ENCODE measurements around the gene THSD4.

THSD4 gene

DNA sequence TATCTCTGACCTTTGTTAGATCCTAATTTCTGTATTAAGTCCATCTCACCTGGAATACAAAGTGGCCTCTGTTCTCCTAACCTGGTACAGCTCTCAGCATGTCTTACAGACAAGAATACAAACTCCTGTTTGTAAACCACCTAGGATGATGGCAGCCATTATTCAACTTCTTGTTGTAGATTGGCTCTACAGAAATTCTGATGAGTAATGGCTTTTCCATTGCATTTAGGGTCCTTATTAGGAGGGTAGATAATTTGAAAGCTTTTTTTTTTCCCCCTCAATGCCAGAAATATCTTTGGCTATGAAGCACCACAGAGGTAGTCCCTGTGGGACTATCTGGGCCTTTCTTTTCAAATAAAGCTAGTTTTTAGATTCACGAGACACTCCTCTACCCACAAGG, 704.9 kb downstream of the THSD4 start:
- 0 out of 2 replicates have a peak, but pooled peaks cover under 1% of the 10 kb centered on the region for H3K36me3 ChIP-seq (ENCODE audit: insufficient read depth, low read length)
- H4K20me1 ChIP-seq (ENCODE audit: insufficient read depth, low read length, poor library complexity, severe bottlenecking): no peaks in the 10 kb centered on the region
- no peak overlapping the region for H2AFZ ChIP-seq (ENCODE audit: low read length)
- no peaks in the 10 kb centered on the region for H3K9me2 ChIP-seq (replicated peaks; ENCODE audit: low read depth, low read length)
- H3K4me3 ChIP-seq (ENCODE audit: low read length, poor library complexity, severe bottlenecking): no peak overlapping the region
- TF ChIP-seq EZH2phosphoT487 (IDR thresholded peaks at IDR 0.05; ENCODE audit: borderline replicate concordance): no peak
- TF ChIP-seq, protein P1, sequence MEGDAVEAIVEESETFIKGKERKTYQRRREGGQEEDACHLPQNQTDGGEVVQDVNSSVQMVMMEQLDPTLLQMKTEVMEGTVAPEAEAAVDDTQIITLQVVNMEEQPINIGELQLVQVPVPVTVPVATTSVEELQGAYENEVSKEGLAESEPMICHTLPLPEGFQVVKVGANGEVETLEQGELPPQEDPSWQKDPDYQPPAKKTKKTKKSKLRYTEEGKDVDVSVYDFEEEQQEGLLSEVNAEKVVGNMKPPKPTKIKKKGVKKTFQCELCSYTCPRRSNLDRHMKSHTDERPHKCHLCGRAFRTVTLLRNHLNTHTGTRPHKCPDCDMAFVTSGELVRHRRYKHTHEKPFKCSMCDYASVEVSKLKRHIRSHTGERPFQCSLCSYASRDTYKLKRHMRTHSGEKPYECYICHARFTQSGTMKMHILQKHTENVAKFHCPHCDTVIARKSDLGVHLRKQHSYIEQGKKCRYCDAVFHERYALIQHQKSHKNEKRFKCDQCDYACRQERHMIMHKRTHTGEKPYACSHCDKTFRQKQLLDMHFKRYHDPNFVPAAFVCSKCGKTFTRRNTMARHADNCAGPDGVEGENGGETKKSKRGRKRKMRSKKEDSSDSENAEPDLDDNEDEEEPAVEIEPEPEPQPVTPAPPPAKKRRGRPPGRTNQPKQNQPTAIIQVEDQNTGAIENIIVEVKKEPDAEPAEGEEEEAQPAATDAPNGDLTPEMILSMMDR (conservative IDR thresholded peaks at IDR 0.05; ENCODE audit: low read length): no peak
- no peaks in the 10 kb centered on the region for H3K27me3 ChIP-seq (ENCODE audit: insufficient read depth, low read length, poor library complexity, severe bottlenecking)
- H3K4me2 ChIP-seq (ENCODE audit: low read depth, low read length, poor library complexity, severe bottlenecking): no peak overlapping the region
- no peaks in the 10 kb centered on the region for H3K79me2 ChIP-seq (ENCODE audit: insufficient read depth, low read length)
- peaks cover 7% of the 10 kb centered on the region; the same call in 1 of the 2 replicates for H3K9me3 ChIP-seq (ENCODE audit: insufficient read depth, low read depth, low read length)
- no peaks in the 10 kb centered on the region for H3F3A ChIP-seq (ENCODE audit: low read depth)
- H3K9ac ChIP-seq (ENCODE audit: low read depth, low read length, poor library complexity, severe bottlenecking): no peak overlapping the region
- H3K4me1 ChIP-seq (ENCODE audit: insufficient read depth, low read length, poor library complexity, severe bottlenecking): no peaks in the 10 kb centered on the region

DNA sequence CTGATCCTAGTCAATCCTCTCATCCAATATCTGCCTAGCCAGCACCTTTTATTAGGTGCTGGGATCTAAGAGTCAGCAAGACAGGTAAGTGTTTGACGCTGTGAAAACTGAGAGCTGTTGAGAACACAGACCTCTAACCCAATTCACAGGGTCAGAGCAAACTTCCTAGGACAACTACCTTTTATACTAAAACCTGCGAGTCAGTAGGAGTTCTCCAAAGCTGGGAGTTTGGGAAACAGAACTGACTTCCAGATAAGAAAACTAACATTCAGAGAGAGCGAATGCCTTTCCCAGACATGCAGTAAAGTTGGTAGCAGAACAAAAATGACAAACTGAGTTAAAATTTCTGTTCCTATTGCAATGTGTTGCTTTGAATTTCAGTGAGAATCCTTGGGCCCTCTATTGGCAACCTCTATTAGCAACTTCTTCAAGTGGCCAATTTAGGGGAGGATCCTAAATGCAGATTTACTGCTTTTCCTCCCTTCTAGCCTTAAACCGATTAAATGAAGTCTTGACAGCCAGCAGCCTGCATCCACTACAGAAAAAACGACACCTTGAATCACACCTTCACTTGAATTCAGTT, 706.4 kb downstream of the THSD4 start:
- Histone ChIP-seq H3K4me3 (ENCODE audit: low read length, poor library complexity, severe bottlenecking) (no peak overlapping the region), H3K9me2 (replicated peaks; ENCODE audit: low read depth, low read length) (no peaks in the 10 kb centered on the region), H3K9me3 (ENCODE audit: insufficient read depth, low read depth, low read length) (peaks cover 7% of the 10 kb centered on the region; the same call in 1 of the 2 replicates), H3K4me2 (ENCODE audit: low read depth, low read length, poor library complexity, severe bottlenecking) (no peak overlapping the region), H3F3A (ENCODE audit: low read depth) (no peaks in the 10 kb centered on the region), H3K4me1 (ENCODE audit: insufficient read depth, low read length, poor library complexity, severe bottlenecking) (no peaks in the 10 kb centered on the region), H3K79me2 (ENCODE audit: insufficient read depth, low read length) (no peaks in the 10 kb centered on the region), H3K27me3 (ENCODE audit: insufficient read depth, low read length, poor library complexity, severe bottlenecking) (no peaks in the 10 kb centered on the region), H3K9ac (ENCODE audit: low read depth, low read length, poor library complexity, severe bottlenecking) (no peak overlapping the region), H4K20me1 (ENCODE audit: insufficient read depth, low read length, poor library complexity, severe bottlenecking) (no peaks in the 10 kb centered on the region), H2AFZ (ENCODE audit: low read length) (no peak overlapping the region), H3K36me3 (ENCODE audit: insufficient read depth, low read length) (peaks cover 14% of the 10 kb centered on the region; the same call in 1 of the 2 replicates)
- TF ChIP-seq EZH2phosphoT487 (IDR thresholded peaks at IDR 0.05; ENCODE audit: borderline replicate concordance): no peak
- TF ChIP-seq, protein P1 (conservative IDR thresholded peaks at IDR 0.05; ENCODE audit: low read length): no peak

- H3K4me3 ChIP-seq (ENCODE audit: low read length, poor library complexity, severe bottlenecking): no peak overlapping the region
- H3K27me3 ChIP-seq (ENCODE audit: insufficient read depth, low read length, poor library complexity, severe bottlenecking): no peaks in the 10 kb centered on the region
- H3K36me3 ChIP-seq (ENCODE audit: insufficient read depth, low read length): peaks cover 28% of the 10 kb centered on the region; the same call in 1 of the 2 replicates
- TF ChIP-seq, protein P1 (conservative IDR thresholded peaks at IDR 0.05; ENCODE audit: low read length): no peak
- TF ChIP-seq EZH2phosphoT487 (IDR thresholded peaks at IDR 0.05; ENCODE audit: borderline replicate concordance): no peak
- peaks cover 7% of the 10 kb centered on the region; the same call in 1 of the 2 replicates for H3K9me3 ChIP-seq (ENCODE audit: insufficient read depth, low read depth, low read length)
- H4K20me1 ChIP-seq (ENCODE audit: insufficient read depth, low read length, poor library complexity, severe bottlenecking): no peaks in the 10 kb centered on the region
- H2AFZ ChIP-seq (ENCODE audit: low read length): no peak overlapping the region
- H3F3A ChIP-seq (ENCODE audit: low read depth): no peaks in the 10 kb centered on the region
- H3K9me2 ChIP-seq (replicated peaks; ENCODE audit: low read depth, low read length): no peaks in the 10 kb centered on the region
- no peaks in the 10 kb centered on the region for H3K79me2 ChIP-seq (ENCODE audit: insufficient read depth, low read length)
- no peak overlapping the region for H3K9ac ChIP-seq (ENCODE audit: low read depth, low read length, poor library complexity, severe bottlenecking)
- no peaks in the 10 kb centered on the region for H3K4me1 ChIP-seq (ENCODE audit: insufficient read depth, low read length, poor library complexity, severe bottlenecking)
- H3K4me2 ChIP-seq (ENCODE audit: low read depth, low read length, poor library complexity, severe bottlenecking): no peak overlapping the region
Measured at GRCh38 chr15:71822890-71823630, 707.8 kb downstream of the THSD4 start.

Measured in Loucy (cell line).